ENCODE data around the gene RABGGTA. TPM values are rescaled to one million over a fixed set of nuclear protein-coding genes. Genes with fewer than 3 reads are reported as not detected.

Gene RABGGTA
- total RNA-seq, 1 donor from 2014 or later = 14.0 TPM

DNA sequence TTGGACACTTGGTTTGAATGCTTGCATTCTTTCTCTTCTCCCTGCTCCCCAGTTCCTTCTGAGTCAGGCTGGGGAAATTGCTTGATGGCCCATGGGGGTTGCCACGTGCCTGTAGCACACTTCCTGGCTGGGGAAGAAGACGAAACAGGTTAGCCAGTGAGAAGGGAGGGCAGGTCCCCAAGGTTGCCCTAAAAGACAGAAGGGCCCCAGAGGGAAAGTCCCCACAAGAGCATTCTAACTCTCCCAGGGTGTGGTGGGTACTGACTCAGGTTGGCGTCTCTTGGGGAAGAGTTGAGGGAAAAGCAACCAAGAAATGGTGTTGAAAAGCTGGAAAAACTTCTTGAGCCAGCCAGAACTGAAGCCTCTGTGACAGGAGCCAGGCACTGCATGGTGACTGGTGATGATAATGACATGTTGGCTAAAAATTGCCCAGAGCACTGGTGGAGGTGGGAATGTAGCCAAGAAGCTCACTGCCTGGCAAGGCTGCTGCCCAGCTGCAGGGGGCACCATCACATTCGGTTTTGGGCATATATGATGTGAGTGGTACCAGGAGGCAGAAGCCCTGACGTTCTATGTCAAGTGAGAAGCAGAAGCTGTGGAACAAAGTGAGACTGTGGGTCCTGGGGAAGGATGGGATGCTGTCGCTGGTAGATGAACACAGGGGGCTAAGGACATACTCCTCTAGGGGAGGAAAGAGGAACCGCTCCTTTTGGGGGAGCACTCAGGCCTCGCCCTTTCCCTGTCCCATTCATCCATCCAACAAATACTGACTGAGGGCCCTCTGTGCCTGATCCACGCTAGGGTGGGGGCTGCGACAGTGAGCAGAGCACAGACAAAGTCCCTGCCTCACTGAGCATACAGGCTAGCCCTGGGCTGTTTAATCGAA lies 8.1 kb upstream of the RABGGTA start:
- no peak for DNase-seq (ENCODE audit: low spot score)

DNA sequence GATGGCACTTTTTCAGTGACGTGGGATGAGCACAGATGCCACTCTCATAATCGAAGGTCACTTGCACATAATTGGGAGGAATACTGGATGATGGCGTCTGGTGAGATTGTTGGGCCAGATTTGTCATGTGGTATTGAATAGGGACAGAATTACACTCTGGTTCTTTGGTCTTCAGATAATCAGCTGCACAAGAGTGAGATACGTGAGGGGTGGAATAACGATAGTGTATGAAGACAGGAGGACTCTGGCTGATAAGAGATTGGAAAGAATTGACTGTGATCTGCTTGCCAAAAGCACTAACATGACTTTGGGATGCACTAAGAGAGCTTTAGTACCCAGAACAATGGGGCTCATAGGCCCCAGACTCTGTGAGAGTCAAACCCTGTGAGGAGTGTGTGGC lies 7.0 kb upstream of the RABGGTA start:
- DNase-seq (ENCODE audit: low spot score) = no peak

DNA sequence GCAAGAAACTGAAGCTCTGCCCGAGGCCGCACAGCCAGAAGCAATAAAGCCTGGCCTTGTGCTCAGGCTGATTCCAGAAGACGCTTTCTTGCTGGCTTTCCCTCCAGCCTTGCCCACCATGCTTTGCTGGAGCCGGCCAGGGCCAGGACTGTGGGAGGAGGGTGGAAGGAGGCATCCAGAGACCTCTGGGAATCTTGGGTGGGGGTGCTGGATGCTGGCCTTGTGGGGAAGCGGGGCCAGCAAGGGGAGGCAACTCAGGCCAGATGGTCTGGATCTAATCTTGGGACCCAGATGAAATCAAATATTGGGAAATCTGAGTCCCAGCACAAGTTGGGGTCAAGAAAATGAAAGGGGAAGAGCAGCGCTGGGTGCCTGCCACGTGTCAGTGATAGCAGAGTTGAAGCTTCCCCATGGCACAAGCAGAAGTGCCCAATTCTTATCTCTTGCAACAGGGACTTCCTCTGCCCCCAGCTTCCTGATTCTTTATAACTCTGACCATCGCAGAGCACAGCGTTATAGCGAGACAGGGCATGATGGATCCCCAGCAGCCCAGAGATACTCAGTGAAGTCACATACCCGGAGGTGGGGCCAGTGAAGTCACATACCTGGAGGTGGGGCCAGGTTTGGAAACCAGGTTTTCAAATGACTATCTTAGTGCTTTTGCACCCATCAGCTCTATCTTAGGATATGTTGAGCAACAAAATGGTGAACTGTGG lies 6.4 kb upstream of the RABGGTA start:
- no peak for DNase-seq (ENCODE audit: low spot score)

DNA sequence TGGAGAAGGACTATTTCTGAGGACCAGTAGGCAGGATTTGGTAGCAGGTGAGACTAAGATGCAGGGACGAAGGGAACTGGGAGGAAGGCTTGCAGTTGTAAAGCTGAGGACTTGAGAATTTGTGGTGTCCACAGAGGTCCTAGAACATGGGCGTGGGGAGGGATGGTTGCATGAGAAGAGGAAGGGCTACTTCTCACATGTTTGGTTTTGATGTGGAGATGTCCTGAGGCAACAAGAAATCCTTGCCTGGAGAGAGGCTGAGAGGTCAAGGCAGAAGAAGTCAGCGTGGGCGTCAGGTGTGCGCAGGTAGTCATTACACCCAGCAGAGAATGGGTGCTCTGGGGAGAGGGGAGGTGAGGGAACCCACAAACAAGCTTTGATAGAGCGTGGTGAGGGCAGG lies 5.7 kb upstream of the RABGGTA start:
- DNase-seq (ENCODE audit: low spot score) = no peak

DNA sequence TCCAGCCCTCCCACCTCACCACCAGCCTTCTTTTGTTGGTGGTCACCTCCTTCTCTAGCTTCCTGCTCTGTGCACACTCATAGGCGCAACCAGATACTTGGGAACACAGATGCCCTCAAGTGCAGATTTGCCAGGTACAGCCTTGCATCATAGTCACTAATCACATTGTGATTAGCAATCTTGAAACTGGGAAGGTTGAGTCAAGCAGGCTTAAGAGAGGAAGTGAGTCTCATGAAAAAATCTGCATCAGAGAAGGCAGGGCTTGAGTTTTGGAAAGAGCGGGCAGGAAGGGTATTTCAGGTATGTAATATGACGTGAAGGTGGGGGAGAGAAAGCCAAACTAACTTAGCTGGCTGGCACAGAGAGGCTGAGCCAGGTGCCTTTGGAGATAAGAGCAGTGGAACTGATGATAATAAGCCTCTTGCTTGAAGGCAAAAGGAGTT lies 2.7 kb upstream of the RABGGTA start:
- no peak for DNase-seq (ENCODE audit: low spot score)

DNA sequence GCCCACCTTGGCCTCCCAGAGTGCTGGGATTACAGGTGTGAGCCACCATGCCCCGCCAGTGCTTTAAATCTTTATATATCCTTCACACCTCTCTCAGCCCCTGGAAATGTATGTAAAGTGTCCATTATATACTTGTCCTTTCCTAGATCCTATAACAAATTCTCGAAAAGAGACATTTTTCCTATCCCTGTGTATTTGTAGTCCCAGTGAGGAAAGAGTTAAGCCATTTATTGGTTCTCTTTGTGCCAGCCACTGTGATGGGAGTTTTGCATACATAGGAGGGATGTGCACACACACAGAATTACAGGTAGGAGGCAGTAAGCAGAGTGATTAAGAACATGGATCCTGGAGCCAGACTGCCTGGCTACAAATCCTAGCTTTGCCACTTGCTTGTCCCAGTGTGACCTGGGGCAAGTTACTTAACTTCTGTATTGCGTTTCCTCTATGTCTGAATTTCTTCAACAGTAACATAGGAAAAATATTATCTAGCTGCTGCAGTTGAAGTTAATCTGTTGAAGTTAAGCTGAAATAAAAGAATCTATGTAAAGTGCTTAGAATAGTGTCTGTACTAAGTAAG lies 2.1 kb upstream of the RABGGTA start:
- DNase-seq (ENCODE audit: low spot score) = no peak

DNA sequence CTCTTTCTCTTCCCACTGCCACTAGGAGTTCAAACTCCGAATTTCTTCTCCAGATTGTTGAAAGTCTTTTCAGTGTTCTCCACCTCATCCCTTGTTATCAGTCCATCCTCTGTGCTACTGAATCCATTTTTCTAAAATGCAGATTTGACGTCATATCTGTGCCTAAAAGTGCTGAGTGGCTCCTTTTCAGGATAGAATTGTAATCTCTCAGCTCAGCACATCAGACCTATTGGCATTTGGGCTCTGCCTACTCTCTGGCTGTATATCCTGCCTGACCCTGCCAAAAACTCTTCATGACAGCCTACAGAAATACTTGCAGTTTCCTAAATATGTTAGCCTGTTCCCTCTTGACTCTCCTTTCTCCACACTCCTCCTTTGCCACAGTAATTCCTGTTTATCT lies 1.1 kb upstream of the RABGGTA start:
- peak; percentile 52 for DNase-seq (ENCODE audit: low spot score)

DNA sequence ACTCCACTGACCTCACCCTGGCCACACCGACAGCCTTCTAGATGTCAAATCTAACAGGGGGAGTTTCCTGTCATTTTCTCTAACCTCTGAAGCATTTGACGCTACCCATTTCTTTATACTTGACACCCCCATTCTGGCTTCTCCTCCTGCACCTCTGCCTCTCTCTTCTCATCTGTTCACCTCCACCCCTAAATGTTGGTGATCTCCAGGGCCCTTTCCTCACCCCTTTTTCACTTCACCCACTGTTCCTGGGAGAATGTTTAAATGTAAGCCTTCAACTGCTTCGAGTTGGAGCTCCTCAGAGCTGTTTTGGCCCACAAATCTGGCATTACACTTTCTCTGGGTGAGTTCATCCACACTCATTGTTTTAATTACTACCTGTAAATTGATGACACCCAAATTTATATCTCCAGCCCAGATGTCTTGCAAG lies 452 bp upstream of the RABGGTA start:
- no peak for DNase-seq (ENCODE audit: low spot score)

DNA sequence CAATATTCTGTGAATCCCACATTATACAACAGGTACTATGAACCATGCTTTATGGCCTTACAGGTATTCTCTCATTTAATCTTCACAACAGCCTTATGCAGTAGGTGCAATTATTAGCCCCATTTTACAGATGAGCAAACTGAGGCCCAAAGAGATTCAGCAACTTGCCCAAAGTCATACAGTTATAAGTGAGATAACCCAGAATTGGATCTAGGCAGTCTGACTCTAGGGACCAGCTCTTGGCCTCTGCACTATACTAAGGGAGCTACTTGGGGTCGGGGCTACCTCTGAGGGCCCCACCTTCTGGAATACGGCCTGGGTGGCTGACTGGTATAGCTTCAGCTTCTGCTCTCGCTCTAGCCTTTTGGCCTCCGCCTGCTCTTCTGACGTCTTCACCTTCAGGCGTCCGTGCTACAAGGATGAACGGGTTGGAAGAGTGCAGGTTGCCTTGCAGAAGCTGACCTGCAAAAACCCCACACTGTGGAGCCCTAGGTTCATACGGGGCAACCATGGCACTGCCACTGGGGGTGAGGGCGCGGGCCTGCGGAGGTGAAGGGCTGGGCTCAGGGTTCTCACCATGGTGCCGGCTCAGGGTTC lies 762 bp downstream of the RABGGTA start:
- DNase-seq (ENCODE audit: low spot score) = no peak

DNA sequence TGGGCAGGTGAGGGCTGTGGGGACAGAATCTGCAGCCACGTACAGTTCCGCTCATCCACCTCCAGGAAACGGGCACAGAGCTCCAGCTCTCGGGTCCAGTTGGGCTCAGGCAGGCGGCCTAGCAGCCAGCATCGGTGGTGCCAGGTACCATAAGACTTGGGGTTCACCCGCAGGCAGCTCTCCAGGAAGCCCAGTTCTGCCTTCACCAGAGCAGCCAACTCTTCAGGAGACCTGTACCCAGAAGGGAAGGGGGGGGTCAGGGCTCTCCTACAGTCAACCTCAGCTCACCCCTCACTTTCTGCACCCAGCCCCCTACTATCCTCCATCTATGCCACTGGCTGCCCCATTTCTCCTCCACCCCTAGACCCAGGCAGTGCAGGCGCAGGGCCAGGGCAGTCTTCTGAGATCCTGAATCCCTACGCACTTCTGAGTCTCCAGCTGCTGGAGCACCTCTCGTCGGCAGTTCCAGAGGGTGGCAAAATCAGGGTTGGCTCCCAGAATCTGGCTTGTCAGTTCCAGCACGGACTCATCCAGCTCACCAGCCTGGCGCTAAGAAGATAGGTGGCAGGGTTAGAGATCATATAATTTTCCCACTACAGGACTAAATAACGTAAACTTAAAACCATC lies 1.4 kb downstream of the RABGGTA start:
- no peak for DNase-seq (ENCODE audit: low spot score)

DNA sequence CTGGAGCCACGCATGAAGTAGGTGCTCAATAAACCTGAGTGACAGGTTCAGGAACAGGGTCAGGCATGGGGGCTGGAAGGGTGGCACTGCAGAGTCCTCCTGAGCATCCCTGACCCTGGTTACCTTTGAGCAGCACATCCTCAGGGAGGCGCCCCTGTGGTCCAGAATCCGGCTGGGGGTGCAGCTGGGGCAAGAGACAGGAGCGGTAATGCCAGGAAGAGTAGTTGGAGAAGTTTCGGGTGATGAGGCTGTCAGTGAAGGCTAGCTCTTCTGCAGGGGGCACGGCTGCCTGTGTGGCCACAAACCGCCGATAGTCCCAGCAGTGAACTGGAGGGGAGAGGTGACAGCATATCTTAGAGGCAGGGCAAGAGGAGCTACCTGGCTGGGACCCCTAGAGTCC lies 2.0 kb downstream of the RABGGTA start:
- no peak for DNase-seq (ENCODE audit: low spot score)

DNA sequence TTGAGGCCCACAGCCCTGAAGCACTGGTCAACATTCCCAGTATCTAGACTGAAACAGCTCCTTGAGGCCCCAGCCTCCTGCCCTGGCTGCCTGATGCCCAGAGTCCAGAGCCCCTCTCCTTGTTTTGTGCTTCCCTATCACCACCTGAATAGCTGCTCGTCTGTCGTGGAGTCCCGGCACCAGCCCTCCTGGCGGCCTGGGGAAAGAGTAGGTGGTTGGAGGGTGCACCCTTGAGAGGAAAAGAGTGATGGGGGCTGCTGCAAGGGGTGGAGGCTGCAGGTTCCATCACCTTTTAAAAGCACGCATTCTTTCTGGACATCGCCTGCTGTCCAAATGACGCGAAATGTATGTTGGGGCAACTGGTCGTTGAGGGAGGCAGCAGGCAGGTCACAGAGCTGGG lies 3.2 kb downstream of the RABGGTA start:
- no peak for DNase-seq (ENCODE audit: low spot score)

DNA sequence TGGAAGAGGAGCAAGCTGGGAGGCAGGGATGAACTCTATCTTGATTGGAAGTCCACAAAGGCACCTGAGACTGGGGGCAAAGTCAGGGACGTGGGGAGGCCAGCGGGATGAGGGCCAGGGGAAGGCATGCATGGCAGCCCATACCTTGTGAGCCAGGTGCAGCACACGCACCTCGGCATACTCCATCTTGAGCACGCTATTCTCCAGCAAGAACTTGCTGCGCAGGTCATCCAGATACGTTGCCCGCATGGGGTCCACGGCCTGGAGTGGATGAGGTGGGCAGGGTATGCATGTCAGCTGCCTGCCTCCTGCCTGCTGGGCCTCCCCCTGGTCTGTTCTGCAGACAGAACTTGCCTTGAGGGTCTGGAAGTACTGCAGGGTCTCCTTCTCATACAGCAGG lies 3.9 kb downstream of the RABGGTA start:
- DNase-seq (ENCODE audit: low spot score) = no peak

DNA sequence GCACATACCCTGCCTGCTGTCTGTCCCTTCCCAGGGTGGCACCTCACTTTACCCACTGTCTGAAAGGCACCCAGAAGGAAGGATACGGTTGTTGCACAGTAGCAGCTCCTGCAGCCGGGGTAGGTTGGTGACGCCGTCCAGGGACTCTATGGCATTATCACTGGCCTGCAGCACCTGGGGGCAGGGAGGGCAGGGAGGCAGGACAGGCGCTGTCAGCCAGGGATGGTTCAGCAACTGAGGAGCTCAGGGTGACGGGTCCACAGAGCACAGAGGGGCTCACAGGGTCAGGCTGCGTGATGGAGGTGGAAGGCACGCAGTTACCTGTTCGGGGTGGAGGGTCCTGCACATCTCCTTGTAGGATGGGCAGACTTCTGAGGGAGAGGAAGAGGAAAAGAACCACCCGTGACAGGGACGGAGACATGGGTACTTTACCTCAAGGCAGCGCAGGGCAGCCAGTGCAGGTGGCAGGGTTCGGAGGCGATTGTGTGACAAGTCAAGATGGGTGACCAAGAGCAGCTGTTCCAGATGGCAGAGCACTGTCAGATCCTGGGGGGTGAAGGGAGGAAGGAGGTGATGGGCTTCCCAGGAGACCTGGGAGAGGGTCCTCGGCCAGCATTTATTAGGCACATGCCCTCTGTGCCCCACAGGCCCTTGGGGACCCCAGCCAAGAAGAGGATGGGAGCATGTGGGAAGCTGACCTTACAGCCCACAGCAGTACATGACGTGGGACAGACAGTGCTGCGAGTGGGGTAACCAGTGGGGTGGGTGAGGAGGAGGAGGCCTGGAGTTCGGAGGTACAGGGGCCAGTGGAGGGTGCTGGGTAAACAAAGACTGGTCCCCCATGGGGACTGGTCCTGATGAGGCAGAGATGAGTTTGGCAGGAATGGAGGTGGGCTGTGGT lies 4.8 kb downstream of the RABGGTA start:
- no peak for DNase-seq (ENCODE audit: low spot score)

DNA sequence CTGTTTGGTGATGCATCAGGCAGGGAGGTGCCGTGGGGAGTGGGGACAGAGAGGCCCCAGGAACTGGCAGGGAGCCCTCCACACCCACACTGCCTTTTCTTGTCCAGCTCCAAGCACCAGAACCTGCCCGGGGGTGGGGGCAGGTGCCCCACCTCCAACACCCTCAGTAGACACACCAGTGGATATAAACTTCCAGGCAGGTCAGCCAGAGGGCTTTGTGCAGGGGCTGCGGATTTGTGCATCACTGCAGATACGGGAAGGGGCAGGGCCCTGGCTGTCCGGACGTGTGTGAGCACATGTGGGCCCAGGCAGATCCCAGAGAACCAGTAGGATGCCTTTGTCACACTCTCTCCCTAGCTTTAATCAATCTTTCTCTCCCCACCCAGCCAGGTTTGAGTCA lies 7.1 kb downstream of the RABGGTA start:
- peak; percentile 55 for DNase-seq (ENCODE audit: low spot score)

DNA sequence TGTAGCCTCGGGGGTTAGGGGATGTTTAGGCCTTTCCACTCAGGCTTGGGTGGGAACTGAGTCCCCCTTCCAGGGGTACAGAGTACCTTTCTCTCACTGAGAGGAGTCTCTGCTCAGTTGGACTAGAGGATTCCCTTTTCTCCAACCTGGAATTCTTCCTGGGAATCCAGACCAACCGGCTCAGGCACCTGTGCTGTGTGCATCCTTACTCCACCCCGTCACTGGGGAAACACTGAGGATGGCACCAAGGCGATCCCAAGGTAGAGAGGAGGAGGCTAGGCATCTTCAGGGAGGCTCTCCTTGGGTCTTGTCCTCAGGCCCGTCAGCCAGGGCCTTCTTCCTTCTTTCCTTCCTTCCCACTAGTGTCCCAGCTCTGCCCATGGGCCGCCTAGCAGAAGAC lies 7.5 kb downstream of the RABGGTA start:
- DNase-seq (ENCODE audit: low spot score) = no peak

DNA sequence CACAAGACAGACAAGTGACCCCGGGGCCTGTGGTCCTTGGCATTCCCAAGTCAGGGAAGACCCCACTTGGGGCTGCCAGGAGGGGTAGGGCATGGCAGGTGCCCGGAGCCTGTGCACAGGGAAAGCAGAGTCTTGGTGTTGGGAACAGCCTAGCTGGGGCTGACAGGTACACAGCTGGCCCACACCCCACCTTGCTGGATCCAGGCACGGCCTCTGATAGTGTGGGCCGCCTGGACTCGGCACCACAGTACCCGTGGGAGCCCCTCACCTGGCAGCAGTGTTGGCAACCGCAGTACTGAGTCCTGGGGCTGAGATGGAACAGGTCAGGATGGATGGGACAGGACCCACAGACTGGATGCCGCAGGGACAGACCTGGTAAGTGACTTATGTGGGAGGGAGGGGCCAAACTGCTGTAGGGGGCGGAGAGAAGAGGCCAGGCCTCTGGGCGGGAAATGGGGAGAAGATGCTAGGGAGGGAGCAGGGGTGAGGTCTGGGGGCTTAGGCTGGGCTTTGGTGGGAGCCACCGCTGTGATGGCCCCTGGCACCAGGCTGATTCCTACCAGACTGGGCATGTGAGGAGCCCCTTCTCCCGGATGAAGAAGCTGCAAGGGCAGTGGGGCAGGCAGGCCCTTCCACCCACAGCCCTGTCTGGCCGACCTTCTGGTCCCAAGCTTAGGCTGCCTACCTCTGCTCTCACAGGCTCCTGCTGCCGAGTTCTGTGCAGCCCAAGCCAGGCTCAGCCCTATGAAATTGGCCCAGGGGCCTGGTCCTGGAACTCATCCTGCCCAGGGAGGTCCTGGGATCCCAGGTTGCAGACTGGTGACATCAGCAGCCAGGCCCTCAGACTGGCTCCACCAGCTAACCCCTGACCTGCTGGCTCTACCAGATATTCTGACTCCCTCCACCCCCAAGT lies 8.3 kb downstream of the RABGGTA start, which contains the start of gene TGM1:
Gene TGM1, minus strand, starts transcription at position 357 of the 913 bp plus-strand sequence. CDS start 825 bp downstream, outside the sequence.
- DNase-seq (ENCODE audit: low spot score) = no peak

DNA sequence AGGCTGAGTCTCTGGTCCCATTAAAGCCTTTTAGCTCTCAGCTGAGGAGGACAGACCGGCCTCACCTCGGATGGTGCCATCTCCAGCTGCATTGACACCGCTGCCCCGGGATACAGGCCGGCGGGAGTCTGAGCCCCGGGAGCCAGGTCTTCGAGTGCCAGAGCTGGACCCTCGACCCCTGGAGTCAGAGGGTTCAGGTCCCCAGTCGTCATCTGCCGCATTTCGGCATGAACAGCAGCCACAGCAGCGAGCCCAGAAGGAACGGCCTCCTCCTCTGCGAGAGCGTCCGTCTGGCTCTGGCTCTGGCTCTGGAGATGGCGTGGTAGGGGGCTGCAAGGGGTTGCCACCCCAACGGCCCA lies 9.4 kb downstream of the RABGGTA start:
- no peak for DNase-seq (ENCODE audit: low spot score)

DNA sequence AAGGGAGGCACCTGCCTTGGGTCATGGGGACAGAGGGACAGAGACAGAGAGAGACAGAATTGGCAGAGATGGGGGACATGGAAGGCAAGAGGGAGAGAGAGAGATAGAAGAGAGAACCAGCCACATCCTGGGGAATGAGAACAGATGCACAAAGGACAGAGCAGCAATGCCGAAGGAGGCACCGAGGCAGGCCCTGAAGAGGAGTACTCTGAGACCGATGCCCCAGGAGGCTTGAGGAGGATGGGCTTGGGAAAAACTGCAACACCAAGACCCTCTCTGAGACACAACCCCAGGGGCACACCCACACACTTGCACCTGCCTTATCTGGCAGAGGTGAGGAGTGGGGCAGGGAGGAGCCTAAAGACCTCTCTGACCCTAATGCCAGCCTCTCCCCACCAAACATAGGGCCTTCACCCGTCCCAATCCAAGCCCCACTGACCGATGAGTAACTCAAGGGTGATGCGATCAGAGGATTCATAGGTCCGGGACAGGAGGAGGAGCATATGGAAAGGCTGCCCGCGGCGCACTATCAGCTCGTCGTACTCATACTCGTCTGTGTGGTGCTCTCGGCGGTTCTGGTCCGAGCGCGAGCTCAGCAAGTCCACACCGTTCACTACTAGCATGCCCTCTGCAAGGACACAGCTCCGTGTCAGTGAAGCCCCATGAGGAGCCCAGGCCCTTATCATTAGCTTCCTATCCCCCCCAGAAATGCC lies 10.0 kb downstream of the RABGGTA start:
- no peak for DNase-seq (ENCODE audit: low spot score)
